Cardiac septum (tissue), 1 donor: Measurements from ENCODE around the gene NDUFAF8. TPM values are rescaled to one million over a fixed set of nuclear protein-coding genes. Genes with fewer than 3 reads are reported as not detected.
A peak's percentile ranks its signal among the peaks of the same experiment; 100 is the strongest.

Experiments used
- DNase-seq: peaks from one replicate; pipeline ENCODE4 v3.0.0-alpha.2; 2020; ENCODE audit warnings: low spot score
- intact Hi-C: fragments of 100-400 bp; cut with DNase I; formaldehyde crosslinking; loops from one replicate; pipeline ENCODE4 v1.14.0; 2022
- long read RNA-seq: library from polyadenylated mRNA; unstranded; transcript quantifications from one replicate; pipeline ENCODE4 v2.0.0, GENCODE V29; 2021
- total RNA-seq: library from RNA; stranded (reverse); fragmentation: NEBNext Ultra II Directional; extraction: Animal tissue kit (Norgen Biotek cat#: 25700); gene quantifications from one replicate; pipeline ENCODE4 v1.2.1, GENCODE V29; 2021
- donor health status: DM: no; HTN: no; CAD: no.

Gene NDUFAF8
- 61.0 TPM for total RNA-seq
- long read RNA-seq, transcript NDUFAF8-201 (3 exons, 615 nt): major isoform, 25 of 27 reads
- long read RNA-seq, partial matches to known transcripts: 1 of 27 reads
- long read RNA-seq, other reads (novel, unspliced or antisense): 1 of 27 reads

DNA sequence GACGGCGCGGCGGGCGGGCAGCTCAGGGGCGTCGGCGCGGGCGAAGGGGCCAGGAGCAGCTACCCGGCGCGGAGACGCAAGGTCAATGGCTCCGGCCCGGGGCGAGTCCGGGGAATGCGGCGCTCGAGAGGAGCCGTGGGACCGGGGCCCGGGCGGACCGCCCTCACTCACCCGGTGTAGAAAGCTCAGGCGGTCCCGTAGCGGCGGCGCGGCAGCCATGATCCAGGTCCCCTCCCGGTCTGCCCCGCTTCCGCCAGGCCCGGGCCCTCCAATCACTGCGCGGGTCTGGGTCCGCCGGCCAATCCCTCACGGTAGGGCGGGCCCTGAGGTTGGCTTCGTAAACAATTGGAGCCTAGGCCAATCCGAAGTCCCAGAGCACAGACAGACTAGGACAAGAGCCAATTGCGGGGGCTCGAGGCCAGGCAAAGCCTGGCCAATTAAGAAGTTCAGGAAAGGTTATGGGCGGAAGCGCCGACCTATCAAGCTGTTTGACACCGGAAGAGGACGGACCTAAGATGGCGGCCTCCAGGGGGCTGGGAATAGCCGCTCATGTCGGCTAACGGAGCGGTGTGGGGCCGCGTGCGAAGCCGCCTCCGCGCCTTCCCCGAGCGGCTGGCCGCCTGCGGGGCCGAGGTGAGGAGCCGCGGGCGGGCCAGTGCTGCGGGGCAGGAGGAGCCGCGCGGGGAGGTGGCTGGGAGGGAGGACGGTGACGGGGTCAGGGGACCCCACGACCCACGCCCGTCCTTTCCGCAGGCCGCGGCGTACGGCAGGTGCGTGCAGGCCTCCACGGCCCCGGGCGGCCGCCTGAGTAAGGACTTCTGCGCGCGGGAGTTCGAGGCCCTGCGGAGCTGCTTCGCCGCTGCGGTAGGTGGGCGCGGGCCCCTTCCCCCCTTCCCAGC is at the start of gene NDUFAF8, which contains the start of gene TEPSIN:
TSS of gene NDUFAF8 (plus strand) at position 504 of the 899 bp plus-strand sequence. CDS start at position 550, 46 bp downstream.
TSS of gene TEPSIN (minus strand) at position 241 of the 899 bp plus-strand sequence. CDS start at position 219, 22 bp downstream.
- intact Hi-C loops: loop anchor here (2.0 kb wide), 1 partner anchor 96 kb away; no protein-coding TSS in a partner anchor
- peak; percentile 98 for DNase-seq

GRCh38 chr17:81189670-81190530 is 49.2 kb upstream of the NDUFAF8 start:
- DNase-seq: no peak
- intact Hi-C loops: no loop called here

DNA sequence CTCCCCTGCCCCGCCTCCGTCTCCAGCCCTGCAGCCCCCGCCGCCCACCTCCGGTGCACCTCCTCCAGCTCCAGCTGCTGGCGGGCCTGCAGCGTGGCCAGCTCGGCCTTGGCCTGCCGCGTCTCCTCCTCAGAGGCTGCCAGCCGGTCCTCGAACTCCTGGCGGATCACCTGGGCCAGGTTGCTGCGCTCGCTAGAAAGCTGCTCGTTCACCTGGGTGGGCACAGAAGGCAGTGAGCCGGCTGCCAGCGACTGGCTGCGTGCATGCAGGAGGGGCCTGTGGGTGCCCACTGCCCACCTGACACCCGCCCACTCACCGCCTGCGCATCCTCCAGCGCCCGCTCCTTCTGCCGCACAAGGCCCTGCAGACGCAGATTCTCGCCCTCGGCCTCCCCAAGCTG is 48.5 kb upstream of the NDUFAF8 start:
- intact Hi-C loops: no loop called here
- DNase-seq: no peak

GRCh38 chr17:81191116-81191515 is 48.0 kb upstream of the NDUFAF8 start:
- DNase-seq: no peak
- intact Hi-C loops: no loop called here

DNA sequence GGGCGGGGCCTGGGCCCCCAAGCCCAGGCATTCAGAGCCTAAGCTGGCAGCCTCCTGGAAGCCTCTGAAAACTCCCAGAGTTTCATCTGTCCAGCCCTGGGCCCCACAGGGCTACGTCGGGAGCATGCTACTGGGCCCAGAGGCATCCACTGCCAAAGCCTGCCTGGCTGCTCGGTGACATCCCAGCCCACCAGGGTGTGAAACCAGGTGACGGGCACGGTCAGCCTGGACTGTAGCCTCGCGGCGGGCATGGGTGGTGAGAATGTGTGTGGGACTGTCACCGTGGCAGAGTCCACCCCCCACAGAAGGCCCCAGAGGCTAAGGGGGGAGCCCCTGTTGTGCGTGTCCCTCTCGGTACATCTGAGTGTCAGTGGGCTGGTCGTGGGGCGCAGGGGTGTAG is 47.5 kb upstream of the NDUFAF8 start:
- intact Hi-C loops: no loop called here
- DNase-seq: no peak

GRCh38 chr17:81192386-81193050 is 46.6 kb upstream of the NDUFAF8 start:
- intact Hi-C loops: no loop called here
- no peak for DNase-seq

DNA sequence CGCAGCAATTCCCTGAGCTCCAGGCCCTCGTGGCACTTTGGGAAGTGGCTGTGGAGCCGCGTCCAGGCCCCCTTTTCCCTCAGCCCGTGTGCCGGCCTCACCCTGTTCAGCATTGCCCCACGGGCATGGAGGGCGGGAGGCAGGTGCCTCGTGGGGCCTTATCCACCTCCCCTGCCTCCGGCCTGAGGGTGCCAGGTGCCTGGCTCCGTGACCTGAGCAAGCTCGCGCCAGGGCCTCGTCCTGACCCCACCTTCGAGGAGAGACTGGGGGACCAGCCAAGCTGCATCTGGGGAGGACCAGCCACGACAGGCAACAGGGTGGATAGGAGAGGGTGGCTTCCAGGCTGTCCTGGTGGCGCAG is 46.1 kb upstream of the NDUFAF8 start:
- DNase-seq: no peak

DNA sequence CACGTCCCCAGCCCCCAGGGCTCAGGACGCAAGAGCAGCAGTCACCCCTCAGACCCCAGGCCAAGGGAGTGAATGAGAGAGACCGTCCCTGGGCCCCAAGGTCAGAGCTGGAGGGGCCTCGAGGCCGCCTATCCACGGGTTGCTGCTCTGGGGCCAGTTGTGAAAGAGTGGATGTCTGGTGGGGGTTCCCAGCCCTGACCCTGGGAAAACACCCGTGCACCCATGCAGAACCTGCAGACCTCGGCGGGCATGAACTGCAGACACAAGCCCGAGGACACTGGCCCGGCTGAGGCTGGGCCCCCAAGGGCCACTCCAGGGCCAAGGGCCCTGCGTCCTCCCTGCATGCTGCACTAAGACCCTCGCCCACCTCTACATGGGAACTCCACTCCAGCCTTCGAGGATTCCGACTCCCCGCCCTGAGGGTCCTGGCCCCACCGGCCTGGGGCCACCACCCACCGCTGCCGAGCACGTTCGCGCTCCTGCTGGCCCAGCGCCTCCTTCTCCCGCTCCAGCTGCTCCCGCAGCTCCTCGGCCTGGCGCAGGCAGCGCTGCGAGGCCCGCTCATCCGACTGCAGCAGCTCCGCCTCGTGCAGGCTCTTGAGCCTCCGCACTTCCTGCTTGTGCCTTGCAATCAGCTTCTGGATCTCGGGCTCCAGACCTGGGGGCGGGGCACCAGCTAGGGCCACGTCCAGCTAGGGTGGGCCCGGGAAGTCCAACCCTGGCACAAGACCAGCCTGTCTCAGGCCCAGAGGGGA is 45.5 kb upstream of the NDUFAF8 start:
- intact Hi-C loops: no loop called here

More for the DNA sequence above, 46.1 kb upstream of the NDUFAF8 start:
- intact Hi-C loops: no loop called here

GRCh38 chr17:81194225-81194760 is 44.8 kb upstream of the NDUFAF8 start:
- no peak for DNase-seq
- intact Hi-C loops: no loop called here

More for the DNA sequence above, 45.5 kb upstream of the NDUFAF8 start:
- no peak for DNase-seq

- intact Hi-C loops: no loop called here
- peak; percentile 80 for DNase-seq
These were observed 43.9 kb upstream of the NDUFAF8 start for GRCh38 chr17:81194941-81195901.

DNA sequence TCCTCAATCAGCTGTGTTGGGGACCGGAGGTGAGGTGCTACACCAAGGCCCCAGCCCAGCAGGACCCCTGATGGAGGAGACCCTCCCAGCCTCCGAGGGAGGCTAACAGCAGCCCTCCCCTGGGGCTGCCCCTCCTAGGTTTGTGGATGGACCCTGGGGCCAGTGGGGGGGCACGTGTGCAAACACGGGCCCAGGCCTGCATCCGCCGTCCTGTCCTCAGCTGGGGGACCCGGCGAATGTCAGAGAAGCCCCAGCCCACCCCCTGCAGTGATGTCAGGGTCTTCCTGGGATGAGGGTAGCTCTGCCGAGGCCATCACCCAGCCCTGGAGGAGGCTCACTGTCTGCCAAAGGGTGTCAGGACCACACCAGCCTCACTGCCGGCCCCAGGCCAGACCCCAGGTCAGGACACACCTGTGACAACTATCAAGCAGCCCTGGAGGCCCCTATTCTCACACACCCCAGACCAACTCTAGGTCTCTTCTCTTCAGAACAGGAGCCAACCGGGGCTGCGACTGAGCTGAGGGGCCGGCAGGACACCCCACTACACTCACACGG is 43.1 kb upstream of the NDUFAF8 start:
- intact Hi-C loops: no loop called here
- no peak for DNase-seq

DNA sequence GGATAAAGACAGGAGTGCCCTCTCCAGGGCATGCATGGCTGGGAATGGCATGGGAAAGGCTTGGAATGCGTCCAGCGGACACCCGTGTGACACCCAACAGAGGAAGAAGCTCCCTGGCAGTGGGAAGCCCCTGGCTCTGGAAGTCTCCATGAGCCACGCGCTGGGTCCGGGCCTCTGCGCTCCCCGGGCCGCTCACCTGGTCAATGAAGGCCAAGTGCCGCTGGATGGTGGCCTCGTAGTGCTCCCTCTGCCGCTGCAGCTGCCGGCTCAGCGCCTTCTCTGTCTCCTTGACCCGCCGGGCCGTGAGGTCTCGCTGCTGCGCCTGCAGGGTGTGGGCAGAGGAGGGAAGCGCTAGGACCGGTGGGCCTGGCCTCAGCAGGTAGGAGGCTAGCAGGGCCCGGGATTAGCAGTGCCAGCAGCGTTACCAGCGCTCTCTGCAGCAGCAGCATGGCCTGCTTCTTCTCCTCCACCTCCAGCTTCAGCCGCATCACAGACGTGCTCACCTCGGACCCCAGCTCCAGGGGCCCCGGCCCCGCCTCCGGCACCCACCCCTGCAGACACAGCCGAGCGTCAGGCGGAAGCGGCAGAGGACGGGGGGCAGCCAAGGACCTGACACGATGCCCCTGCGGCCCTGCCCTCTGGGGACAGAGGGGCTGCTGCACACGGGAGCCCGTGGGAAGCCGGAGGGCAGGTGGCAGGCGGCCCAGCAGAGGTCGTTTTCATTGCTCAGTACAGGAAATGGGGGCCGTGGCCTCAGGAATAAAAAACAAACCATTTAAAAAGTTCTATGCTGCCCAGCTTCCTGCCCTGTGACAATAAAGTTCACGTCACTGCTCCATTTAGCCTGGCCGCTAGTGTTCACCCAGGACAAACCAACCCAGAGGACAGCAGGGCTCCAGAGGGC is 42.4 kb upstream of the NDUFAF8 start:
- DNase-seq: no peak
- intact Hi-C loops: no loop called here

GRCh38 chr17:81197409-81197795 is 41.7 kb upstream of the NDUFAF8 start:
- no peak for DNase-seq
- intact Hi-C loops: no loop called here

DNA sequence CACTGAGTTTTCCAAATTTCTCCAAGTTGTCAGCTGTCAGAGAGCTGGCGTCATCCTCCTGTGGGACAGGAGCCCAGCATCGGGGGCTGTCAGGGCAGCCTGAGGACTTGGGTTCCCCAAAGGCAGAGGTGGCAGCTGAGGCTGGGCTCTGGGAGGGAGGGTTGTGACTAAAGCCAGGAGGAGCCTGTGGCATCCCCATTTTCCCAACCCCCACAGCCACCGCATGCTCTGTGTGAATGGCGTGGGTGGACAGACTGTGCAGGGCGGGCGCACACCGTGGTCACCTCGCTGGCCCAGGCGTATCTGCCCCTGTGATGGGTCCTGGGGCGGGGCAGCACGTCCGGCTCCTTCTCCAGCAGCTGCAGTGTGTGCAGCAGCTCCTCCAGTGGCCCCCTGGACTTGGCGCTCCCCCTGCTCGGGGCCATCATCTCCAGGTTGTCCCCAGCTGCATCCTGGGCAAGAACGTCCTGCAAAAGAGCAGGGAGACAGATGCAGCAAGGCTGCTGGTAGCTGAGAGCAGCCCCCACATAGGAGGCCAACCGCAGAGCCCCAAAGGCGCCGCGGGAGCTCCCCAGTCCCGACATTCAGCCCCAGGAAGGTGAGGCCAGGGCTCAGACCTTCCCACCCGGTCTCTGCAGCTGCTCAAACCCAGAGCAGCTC is 41.2 kb upstream of the NDUFAF8 start:
- DNase-seq: no peak
- intact Hi-C loops: no loop called here

DNA sequence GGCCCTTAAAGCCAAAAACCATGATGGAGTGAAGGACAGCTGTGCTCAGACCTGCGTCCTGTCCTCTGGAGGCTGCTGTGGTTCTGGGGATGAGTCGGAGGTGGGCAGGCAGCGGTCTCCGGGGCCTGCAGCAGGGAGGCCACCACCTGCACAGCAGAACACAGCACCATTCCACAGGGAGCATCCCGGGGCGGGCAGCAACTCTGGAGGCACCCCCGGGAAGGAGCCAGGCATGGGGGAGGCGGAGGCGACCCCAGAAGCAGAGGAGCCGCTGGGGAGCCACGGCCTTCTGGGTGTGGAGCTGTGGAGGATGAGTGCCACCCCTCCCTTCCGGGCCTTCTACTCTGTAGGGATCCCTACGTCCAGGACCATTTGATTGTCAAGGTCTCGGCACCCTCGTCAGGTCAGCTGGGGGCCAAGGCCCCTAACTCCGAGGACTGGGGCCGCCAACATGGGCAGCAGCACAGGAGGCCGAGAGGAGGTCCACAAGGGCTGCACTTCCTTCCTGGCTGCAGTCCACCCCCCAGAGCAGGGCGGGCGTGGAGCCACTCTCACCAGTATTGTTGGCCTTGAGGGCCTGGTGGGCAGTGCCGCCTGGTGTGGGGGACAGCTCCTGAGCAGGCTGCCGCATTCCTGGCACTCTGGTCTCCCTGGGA is 40.2 kb upstream of the NDUFAF8 start:
- DNase-seq: no peak
- intact Hi-C loops: no loop called here
